ENCODE results near the gene SERAC1.

The SERAC1 gene

DNA sequence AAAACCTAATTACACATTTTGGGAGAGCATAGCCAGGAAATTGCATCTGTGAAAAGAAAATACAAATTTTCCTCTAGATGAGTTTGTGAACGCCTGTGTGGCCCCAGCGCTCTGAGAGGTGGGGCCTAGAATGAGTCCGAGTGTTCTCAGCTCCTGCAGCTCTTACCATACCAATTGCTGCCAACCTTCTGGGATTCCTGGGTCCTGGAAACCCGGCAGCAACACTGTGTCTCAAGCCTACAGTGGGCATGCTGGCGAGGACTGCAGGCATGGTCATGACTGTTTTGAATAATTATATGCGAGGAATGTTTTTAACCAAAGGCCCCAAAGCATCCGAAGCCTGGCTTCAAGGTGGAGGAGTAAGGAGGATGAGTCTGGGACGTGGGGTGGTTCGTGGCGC is 90.4 kb downstream of the SERAC1 start:
- DNase-seq (ENCODE audit: low spot score), result no peak

DNA sequence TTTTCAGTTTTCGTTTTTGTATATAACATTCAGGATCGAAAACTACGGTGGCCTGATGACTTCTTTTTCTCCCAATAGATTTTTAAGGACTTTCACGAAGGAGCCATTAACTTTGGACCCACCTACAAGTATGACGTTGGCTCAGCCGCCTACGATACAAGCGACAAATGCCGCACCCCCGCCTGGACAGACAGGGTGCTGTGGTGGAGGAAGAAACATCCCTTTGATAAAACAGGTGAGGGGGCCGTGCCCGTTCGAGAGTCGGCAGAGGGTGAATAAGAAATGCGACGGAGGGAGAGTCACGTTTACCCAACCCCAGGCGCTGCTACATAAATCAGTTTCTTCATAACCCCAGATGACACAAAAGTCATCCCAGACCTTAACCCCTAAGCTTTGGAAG is 91.5 kb downstream of the SERAC1 start:
- no peak for DNase-seq (ENCODE audit: low spot score)

DNA sequence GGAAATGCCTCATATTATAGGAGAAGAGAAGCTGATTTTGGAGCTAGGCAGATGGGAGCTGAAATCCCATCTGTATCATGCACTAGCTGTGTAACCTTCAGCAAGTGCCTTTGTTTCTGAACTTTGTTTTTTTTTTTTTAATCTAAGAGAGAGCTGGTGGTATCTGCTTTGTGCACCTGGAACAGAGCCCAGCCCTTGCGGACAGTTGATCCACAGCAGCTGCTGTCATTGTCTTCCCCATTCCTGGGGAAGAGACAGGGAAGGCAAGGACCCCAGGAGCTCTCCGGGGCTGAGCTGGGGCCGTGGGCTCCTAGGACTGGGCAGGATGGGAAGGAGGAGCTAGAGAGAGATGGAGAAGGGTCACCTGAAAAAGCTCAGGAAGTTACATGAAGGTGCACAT is 94.3 kb downstream of the SERAC1 start:
- no peak for DNase-seq (ENCODE audit: low spot score)

DNA sequence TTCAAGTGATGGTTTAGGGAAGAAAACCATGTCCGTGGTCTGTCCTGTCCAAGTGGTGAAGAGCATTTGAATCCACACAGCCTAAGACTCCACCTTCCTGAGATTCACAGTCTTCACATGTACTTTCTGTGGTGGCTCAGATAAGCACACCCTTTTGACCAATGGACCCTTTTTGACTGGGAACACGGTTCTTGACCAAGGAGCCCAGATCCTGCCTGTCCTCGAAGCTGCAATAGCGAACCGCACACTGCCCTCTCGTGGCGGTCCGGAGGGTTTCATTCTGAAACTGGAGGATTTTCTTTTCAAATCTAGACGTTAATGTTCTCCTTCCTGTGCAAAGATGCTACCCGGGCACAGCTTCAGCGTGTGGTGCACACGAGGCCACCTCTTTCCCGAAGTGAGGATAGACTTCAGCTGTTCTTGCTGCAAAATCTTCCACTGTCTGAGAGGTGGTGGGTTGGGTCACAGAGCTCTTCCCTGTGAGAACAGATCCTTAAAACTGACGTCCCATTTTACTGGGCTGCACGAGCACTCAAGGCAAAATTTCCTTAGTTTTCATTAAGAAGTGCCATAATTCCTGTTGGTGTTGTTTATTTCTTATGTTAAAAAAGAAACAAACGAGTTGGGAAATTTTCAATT is 95.9 kb downstream of the SERAC1 start:
- DNase-seq (ENCODE audit: low spot score), result peak; percentile 47

DNA sequence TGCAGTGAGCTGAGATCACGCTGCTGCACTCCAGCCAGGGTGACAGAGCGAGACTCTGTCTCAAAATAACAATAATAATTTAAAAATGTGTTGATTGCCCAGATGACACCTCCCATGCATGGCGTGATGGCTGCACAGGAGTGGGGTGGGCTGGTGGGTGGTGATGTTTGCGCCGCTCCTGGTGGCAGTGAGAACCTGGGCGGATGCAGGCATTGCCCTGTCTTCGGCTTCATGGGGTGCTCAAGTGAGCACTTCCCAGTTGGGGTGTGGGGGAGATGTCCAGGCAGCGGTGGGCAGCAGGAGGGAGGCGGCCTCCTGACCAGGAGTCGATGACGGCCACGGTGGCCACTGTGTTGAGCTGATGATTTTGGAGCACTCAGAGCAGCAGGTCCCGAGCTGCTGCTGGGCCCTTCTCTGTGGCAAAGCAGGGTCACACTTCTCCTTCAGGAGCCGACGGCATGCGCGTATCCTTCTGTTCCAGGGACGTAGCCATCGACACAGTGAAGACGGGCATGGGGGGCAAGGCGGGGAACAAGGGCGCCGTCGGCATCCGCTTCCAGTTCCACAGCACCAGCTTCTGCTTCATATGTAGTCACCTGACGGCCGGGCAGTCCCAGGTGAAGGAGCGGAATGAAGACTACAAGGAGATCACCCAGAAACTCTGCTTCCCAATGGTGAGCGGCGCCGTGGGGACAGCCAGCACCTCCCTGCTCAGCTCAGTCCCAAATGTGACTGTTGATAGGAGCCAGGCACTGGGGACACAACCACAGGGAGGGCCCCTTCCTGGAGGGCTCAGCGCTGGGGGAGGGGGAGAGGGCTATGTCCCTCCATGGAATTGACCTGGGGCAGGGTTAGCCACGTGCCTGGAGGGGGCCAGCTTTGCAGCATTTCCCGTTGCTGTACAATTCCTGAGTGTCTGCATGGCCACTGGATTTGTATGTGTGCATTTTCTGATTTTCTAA is 96.7 kb downstream of the SERAC1 start:
- no peak for DNase-seq (ENCODE audit: low spot score)

DNA sequence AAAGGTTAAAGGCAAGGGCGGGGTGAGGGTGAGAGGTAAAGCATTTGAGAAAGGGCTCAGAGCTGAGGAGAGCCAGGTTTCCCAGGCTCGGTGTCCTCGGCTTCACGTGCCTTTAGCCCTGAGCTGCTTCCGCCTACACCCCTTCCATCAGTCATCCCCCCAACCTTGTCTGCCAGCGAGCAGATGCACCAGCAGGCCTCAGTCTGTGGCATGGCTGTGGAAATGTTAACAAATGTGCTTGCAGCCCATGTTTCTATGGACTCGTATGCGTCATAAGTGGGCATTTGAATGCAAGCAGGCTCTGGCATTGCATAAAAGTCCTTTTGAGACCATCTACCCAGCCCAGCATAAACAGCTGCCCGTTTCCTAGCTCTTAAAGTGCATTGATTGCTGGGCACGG is 97.5 kb downstream of the SERAC1 start:
- no peak for DNase-seq (ENCODE audit: low spot score)

DNA sequence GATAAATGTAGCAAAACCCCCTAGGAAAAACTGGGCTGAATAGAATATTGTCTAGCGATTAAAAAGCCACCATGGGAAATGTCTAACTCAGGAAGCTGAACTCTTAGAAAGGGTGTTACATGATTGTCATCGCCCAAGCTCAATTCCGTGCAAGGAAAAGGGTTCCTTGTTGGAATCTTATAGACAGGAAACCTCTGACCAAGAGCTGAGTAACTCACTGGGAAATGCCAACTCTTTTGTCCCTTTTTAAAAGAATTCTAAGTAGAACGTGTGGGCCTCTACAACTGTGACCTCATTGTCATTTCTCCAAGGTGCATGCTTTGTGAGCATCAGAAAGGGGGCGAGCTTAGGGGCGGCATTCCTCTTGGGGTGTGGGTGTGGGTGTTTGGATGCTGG is 98.3 kb downstream of the SERAC1 start:
- DNase-seq (ENCODE audit: low spot score), result no peak

DNA sequence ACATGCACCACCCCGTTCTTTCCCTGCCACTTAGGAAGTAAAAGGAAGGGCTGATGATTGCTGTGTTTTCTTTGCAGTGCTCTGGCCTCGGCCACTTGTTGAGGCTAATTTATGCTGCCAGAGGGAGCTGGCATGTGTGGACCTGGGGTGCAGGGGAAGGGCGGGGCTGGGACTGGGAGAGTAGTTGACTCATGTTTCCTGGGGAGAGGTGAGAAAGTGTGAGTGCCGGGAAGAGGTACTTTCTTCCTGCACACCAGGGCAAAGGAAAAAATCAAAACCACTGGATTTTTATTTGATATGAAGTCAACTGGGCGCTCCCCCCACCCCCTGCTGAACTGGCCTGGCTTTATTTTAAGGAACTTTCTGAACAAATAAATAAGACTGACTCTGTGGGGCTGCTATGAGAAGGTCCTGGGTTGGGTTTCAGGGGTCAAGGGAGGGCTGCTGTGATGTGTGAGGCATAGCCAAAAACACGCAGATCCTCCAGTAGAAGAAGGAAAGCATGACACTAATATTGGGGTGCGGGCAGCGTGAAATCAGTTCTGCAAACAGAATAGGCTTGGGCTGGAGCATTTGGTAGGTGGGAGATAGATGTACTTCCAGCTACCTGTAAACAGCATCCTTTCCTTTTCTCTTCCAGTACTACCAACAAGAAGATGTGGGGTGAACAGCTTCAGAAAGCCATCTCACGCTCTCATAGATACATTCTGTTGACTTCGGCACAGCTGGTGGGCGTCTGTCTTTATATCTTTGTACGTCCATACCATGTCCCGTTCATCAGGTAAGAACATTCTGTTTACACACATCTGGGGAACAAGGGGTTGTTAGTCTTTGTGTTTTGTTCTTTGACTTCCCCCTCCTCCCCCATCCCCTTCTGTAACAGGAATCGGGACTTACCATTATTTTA is 98.9 kb downstream of the SERAC1 start:
- no peak for DNase-seq (ENCODE audit: low spot score)

DNA sequence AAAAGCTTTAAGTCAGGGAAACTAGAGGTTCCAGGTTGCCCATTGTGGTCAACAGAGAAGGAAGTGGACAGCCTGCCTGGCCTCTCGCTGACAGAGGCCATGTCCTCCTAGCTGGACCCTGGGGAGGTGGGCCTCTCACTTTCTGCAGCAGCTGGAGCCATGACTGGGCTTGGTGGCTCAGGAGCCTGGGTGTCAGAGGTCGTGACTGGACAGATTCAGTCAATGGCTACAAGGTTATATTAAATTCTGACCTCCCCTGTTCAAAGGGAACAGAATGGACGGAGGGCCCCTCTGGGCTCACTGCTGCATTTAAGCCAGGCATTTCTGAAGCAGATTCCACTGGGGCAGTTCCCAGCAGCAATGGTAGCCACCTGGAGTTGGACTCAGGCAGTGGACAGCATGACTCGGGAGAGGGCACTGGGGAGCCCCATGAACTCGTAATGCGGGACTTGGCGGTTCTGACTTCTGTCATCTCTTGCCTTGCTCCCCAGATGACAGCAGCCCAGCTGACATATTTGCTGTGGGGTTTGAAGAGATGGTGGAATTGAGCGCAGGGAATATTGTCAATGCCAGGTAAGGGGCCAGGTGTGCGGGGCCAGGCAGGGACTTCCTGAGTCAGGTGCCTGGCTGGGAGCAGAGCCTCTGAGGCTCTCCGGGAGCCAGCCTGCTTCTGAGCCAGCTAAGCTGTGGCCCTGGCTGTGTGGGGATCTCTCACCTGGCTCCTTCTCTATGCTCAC is 99.7 kb downstream of the SERAC1 start:
- DNase-seq (ENCODE audit: low spot score), result no peak

DNA sequence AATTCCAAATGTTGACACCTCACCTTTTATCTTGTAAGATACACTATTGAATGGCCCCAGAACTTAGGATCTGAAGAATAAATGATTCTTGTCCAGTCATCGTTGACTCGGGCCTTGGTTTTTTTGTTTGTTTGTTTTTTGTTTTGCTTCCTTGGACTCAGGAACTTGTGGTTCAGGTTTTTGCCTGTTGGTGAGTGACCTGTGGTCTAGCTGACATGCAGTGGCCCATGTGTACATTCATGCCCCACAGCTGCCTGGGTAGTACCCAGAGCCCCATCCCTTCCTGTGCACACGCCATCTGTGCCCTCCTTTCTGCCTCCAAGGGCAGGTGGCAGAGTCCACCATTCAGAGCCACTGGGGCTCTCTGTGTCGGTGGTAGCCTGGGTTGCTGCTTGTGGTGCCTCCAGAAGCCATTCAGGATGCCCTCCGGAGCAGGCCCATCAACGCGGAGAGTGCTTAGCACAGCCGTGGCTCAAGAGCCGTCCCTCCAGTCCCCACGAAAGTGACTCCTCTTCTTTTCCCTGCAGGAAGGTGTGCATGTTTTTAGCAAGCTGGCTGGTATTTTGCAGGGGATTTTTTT is 100.5 kb downstream of the SERAC1 start:
- DNase-seq (ENCODE audit: low spot score), result no peak

DNA sequence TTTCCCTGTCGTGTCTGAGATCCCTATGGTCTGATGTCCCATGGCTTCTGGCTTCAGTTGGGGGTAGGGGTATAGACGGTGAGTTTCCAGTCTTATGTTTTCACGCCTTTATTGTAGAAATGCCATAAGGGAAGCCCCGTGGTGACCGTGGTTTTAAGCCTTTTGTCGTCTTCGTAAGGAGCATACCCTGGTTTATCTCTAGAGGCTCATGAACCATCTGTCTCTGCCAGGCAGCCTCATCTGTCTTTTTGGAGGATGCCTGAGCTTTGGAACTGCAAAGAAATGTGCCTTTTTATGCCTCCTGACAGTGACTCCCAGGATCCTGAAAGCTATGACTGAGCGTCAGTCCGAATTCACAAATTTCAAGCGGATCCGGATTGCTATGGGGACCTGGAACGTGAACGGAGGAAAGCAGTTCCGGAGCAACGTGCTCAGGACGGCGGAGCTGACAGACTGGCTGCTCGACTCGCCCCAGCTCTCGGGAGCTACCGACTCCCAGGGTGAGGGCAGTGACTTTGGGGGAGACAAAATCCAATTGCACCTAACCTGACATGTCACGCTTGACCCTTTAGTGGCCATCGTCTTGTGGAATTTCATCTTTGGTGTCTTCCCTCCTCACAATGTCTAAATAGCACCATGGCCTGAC is 101.8 kb downstream of the SERAC1 start:
- DNase-seq (ENCODE audit: low spot score), result no peak

DNA sequence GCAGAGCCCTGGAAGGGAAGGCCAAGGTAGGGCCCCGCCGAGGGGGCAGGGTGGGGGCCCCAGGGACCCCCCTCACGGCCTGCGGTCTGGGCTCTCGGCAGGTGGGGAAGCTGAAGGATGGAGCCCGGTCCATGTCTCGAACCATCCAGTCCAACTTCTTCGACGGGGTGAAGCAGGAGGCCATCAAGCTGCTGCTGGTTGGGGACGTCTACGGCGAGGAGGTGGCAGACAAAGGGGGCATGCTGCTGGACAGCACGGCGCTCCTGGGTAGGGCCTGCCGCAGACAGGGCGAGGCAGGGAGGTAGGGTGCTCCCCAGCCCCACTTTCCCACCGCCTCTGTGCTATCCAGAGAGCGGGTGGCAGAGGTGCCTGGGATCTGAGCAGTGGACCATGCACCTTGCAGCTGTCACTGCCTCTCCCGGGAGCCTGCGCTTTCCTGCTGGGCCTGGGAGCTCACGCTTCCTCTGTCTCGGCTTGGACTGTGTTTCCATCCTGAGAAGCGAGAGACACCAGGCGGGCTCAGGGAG is 103.3 kb downstream of the SERAC1 start:
- no peak for DNase-seq (ENCODE audit: low spot score)

DNA sequence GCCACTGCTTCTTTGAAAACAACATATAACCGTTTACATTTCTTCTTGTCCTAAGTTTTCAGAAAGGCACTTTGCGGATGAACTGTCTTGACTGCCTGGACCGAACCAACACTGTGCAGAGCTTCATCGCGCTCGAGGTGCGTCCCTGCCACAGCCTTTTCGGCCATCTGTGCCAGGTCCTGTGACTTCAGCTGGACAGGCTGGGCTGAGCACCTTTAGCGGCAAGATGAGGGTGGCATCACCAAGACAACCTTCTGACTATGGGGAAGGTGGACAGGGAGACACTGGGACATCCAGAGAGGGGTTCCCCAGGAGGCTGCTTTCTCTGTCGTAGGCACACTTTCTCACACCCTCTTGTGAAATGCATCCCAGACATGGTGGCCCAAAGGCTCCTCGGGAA is 104.3 kb downstream of the SERAC1 start:
- no peak for DNase-seq (ENCODE audit: low spot score)

DNA sequence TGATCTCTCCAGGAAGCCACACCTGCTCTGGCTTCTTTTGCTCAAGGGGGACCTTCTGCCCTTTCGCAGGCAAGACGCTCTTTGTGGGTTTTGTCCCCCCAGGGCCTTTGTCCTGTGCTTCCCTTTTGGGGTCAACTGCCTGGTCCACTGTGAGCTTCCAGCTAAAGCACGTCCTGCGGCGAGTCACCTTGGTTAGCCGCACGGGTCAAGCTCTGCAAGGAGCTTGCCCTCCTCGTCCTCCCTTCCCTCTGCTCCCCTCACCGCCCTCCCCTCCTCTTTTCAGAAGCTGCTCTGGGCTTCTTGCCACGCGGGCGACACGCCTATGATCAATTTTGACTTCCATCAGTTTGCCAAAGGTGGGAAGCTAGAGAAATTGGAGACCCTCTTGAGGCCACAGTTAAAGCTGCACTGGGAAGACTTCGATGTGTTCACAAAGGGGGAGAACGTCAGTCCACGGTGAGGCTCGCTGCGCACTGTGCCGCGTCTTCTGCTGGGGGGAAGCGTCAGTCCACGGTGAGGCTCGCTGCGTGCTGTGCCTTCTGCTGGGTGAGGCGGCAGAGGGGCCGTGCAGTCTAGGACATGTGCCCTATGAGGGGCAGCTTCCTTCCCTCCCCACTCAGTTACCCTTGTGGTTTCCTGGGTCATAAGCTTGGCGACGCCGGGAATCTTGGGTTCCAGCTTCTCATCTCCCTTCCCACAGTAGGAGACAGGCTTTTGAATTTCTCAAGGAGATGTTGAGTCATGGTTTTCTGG is 106.2 kb downstream of the SERAC1 start:
- no peak for DNase-seq (ENCODE audit: low spot score)

DNA sequence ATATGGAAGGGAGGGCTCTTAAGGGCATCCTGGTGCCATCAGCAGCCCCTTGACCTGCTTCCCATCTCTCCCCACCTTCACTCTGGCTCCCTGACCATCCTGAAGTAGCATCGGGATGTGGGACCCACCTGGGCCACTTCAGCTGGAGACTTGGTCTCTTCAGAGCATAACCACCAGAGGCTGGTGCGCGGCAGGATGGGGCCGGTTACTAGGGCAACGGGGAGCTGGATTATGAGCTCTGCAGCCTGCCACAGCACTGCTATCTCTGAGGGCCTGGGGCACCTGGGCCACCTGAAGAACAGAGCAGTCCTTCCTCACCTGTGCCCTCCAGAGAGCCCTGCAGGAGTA is 106.7 kb downstream of the SERAC1 start:
- DNase-seq (ENCODE audit: low spot score), result no peak

DNA sequence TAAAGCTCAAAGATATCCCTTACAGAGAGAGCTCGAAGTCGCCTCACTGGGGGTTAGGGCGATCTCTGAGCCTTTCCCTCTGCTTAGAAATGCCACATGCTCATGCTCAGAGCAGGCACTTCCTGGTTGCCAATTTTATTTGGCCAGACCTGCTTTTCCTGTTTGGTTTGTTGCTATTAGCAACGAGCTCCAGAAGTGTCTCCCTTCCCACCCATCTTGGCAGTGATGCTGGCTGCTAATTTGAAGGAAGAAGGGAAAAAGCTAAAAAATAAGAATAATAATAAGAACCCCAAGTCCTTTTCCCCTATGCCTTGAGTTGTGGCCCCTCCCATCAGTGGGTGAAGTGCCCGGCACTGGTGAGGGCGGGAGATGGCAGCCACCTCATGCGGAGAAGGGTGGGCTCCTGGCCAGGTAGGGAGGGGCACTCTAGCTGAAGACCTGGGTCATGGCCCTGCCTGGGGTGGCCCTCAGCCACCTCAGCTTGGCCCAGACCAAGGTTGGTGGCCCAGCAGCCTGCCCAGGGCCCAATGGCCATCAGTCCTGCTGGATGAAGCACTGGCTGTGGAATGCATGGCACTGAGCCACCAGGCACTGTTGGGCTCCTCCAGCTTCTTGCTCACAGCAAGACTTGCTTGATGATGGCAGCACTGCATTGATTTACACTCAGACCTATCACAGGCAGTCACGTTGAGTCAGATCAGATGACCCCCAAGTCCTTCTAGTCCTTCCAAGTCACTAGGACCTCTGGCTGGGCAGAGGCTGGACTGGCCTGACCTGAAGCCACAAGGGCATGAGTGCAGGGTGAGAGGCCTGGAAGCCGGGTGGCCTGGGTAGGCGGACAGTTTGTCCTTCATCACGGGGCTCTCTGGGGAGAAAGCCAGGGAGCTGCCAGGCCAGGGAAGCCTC is 107.4 kb downstream of the SERAC1 start:
- no peak for DNase-seq (ENCODE audit: low spot score)
